HepG2 (cell line): ENCODE measurements around the gene NIP7. TPM values are rescaled to one million over a fixed set of nuclear protein-coding genes. Genes with fewer than 3 reads are reported as not detected.

Experiments used
- ATAC-seq: fragments of 200-7000 bp; cut with Tn5 transposase; 3 replicates; pipeline ENCODE4 v1.9.1; 2020; ENCODE audit warnings: mild to moderate bottlenecking, moderate library complexity
- BruUV-seq: library from RNA; stranded (reverse); fragments of 400-500 nt; replicated peaks from 2 replicates; lab custom pipeline; 2021; lab: Mats Ljungman, UMichigan
- CTCF ChIA-PET: fragments of 300-600 bp; formaldehyde crosslinking; extraction: SDS; loops from one replicate; lab custom pipeline; 2021; ENCODE audit warnings: low total read pairs, inconsistent platforms, low intra/inter-chr PET ratio; lab: Yijun Ruan, JAX
- POLR2A ChIA-PET: fragments of 350-600 bp; sonication (Branson Sonifier 250); formaldehyde crosslinking; loops from one replicate; lab custom pipeline; 2020; ENCODE audit warnings: antibody characterized with exemption, inconsistent platforms; lab: Yijun Ruan, JAX
- DNase-seq: peaks from one replicate; pipeline ENCODE4 v3.0.0-alpha.2; 2015; ENCODE audit warnings: low spot score
- FAIRE-seq: peaks from 3 replicates; lab custom pipeline; 2011; peaks lifted over from hg19 to GRCh38; lab: Jason Lieb, UNC
- H2AFZ ChIP-seq: one replicate; pipeline ENCODE4 v1.6.1; 2011; ENCODE audit warnings: low read length, inconsistent platforms
- H3K27ac ChIP-seq: fragments of 300-600 bp; 3 replicates; pipeline ENCODE4 v1.8.0; 2011; ENCODE audit warnings: mixed run types, mild to moderate bottlenecking, mixed read lengths, low read length, inconsistent platforms; ENCODE audit not compliant: insufficient read depth; ENCODE audit errors: extremely low read length
- H3K27me3 ChIP-seq, 2 experiments: fragments of 200-600 bp in 1 of 2; 2 replicates in 1 of 2; 3 replicates in 1 of 2; pipeline versions ENCODE4 v1.6.0 to v1.8.0; 2011; ENCODE audit warnings: low read length in 2 of 2, mild to moderate bottlenecking in 2 of 2, moderate library complexity in 2 of 2, inconsistent platforms in 1 of 2; ENCODE audit not compliant: insufficient read depth in 2 of 2, control insufficient read depth in 1 of 2
- H3K36me3 ChIP-seq, 2 experiments: fragments of 200-600 bp in 1 of 2; replicated peaks in 1 of 2; 2 replicates in 1 of 2; 3 replicates in 1 of 2; pipeline versions ENCODE4 v1.5.1 to v1.8.0; 2011; ENCODE audit warnings: low read length in 2 of 2, inconsistent platforms in 1 of 2; ENCODE audit not compliant: insufficient read depth in 2 of 2, control insufficient read depth in 1 of 2
- H3K4me1 ChIP-seq: 2 replicates; pipeline ENCODE4 v1.5.1; 2012; ENCODE audit warnings: low read length, inconsistent platforms; ENCODE audit not compliant: insufficient read depth
- H3K4me2 ChIP-seq: 2 replicates; pipeline ENCODE4 v1.6.0; 2011; ENCODE audit warnings: low read depth, low read length, inconsistent platforms
- H3K4me3 ChIP-seq, 3 experiments: fragments of 200-600 bp in 1 of 3; sonication (generic), shearing (Covaris generic) in 1 of 3; replicated peaks in 1 of 3; 2 replicates each; pipeline ENCODE4 v1.5.1; 2011 to 2016; ENCODE audit warnings: low read length in 3 of 3, inconsistent platforms in 2 of 3, low read depth in 2 of 3, mild to moderate bottlenecking in 2 of 3, control low read depth in 1 of 3, mixed read lengths in 1 of 3; ENCODE audit not compliant: insufficient read depth in 1 of 3
- H3K79me2 ChIP-seq: one replicate; pipeline ENCODE4 v1.6.1; 2011; ENCODE audit warnings: low read length, inconsistent platforms; ENCODE audit not compliant: insufficient read depth
- H3K9ac ChIP-seq: 2 replicates; pipeline ENCODE4 v1.6.0; 2011; ENCODE audit warnings: mild to moderate bottlenecking, low read depth, low read length, inconsistent platforms; ENCODE audit not compliant: insufficient read depth
- H3K9me3 ChIP-seq: 2 replicates; pipeline ENCODE4 v1.5.1; 2012; ENCODE audit warnings: mild to moderate bottlenecking, low read length
- H4K20me1 ChIP-seq: 2 replicates; pipeline ENCODE4 v1.6.0; 2011; ENCODE audit warnings: inconsistent platforms, mild to moderate bottlenecking, low read length, moderate library complexity; ENCODE audit not compliant: insufficient read depth
- ADNP ChIP-seq: sonication (generic); formaldehyde crosslinking; IDR thresholded peaks from 2 replicates; pipeline ENCODE4 v1.4.0; 2020; ENCODE audit warnings: missing genetic modification reagents
- FOXA3 ChIP-seq: IDR thresholded peaks from 2 replicates; pipeline ENCODE4 v1.6.1; 2016; ENCODE audit warnings: missing genetic modification reagents, missing compliant biosample characterization
- GTF2F1 ChIP-seq: fragments of 150-350 bp; IDR thresholded peaks from 2 replicates; pipeline ENCODE4 v1.6.1; 2014; ENCODE audit warnings: low read length
- HMGA1 ChIP-seq: sonication (generic); formaldehyde crosslinking; conservative IDR thresholded peaks from 2 replicates; pipeline ENCODE4 v1.4.0; 2020; ENCODE audit warnings: missing genetic modification reagents
- SALL1 ChIP-seq: sonication (generic); formaldehyde crosslinking; IDR thresholded peaks from 2 replicates; pipeline ENCODE4 v1.8.0; 2022; ENCODE audit warnings: mild to moderate bottlenecking, missing genetic modification reagents
- TAF15 ChIP-seq: fragments of 200-400 bp; formaldehyde crosslinking; IDR thresholded peaks from one replicate; pipeline ENCODE4 v1.6.1; 2018; ENCODE audit warnings: mild to moderate bottlenecking, low read depth, low read length; ENCODE audit not compliant: poor library complexity, severe bottlenecking
- XRCC5 ChIP-seq: fragments of 200-400 bp; formaldehyde crosslinking; optimal IDR thresholded peaks from 2 replicates; pipeline ENCODE3; 2017; ENCODE audit warnings: mild to moderate bottlenecking, low read length
- ZBTB43 ChIP-seq: sonication (generic); formaldehyde crosslinking; conservative IDR thresholded peaks from 2 replicates; pipeline ENCODE4 v1.4.0; 2020; ENCODE audit warnings: missing genetic modification reagents
- ZIK1 ChIP-seq: sonication (generic); formaldehyde crosslinking; IDR thresholded peaks from 2 replicates; pipeline ENCODE4 v1.5.0; 2020; ENCODE audit warnings: mild to moderate bottlenecking, low read depth, missing genetic modification reagents, borderline replicate concordance
- ZMAT3 ChIP-seq: sonication (generic); formaldehyde crosslinking; conservative IDR thresholded peaks from 2 replicates; pipeline ENCODE4 v1.7.0; 2021; ENCODE audit warnings: missing genetic modification reagents
- ZNF224 ChIP-seq: sonication (generic); formaldehyde crosslinking; IDR thresholded peaks from 2 replicates; pipeline ENCODE4 v1.5.0; 2020; ENCODE audit warnings: mild to moderate bottlenecking, missing genetic modification reagents
- ZNF878 ChIP-seq: sonication (generic); formaldehyde crosslinking; IDR thresholded peaks from 2 replicates; pipeline ENCODE4 v1.8.1; 2023; ENCODE audit warnings: mild to moderate bottlenecking, missing genetic modification reagents, moderate library complexity
- ZNF891 ChIP-seq: sonication (generic); formaldehyde crosslinking; IDR thresholded peaks from 2 replicates; pipeline ENCODE4 v1.5.0; 2020; ENCODE audit warnings: mild to moderate bottlenecking, missing genetic modification reagents
- ZSCAN30 ChIP-seq: sonication (generic); formaldehyde crosslinking; IDR thresholded peaks from 2 replicates; pipeline ENCODE4 v1.5.0; 2020; ENCODE audit warnings: mild to moderate bottlenecking, missing genetic modification reagents
- WGBS: methylation state at CpG from one replicate; pipeline ENCODE4 v1.1.6; 2017; ENCODE audit warnings: low lambda C conversion rate; 5-methylcytosine and 5-hydroxymethylcytosine counted together
- in situ Hi-C: cut with HindIII; loops from 2 replicates; pipeline ENCODE4 v1.10.0; 2017; ENCODE audit warnings: low pct_unique_long_range_greater_than_20kb; ENCODE audit not compliant: extremely low pct_ligation_motif_present
- intact Hi-C: fragments of 100-400 bp; cut with micrococcal nuclease; formaldehyde crosslinking; loops from one replicate; pipeline ENCODE4 v1.10.0; 2022; ENCODE audit not compliant: unreplicated experiment
- polyA plus RNA-seq, 8 experiments: library from polyadenylated mRNA; depleted of rRNA in 3 of 8; stranded (reverse) in 7 of 8; unstranded in 1 of 8; fragments of >200 nt; fragmentation: Illumina TruSeq in 4 of 8; extraction: Trizol in 4 of 8; gene quantifications; 2 replicates each; pipeline versions ENCODE4 v1.2.1 to v1.2.3, GENCODE V29; 2011 to 2016; ENCODE audit warnings: low read depth in 4 of 8, missing spikeins in 1 of 8, mixed read lengths in 1 of 8; ENCODE audit not compliant: insufficient read depth in 1 of 8
- total RNA-seq, 5 experiments: library from RNA; depleted of rRNA; stranded (reverse); fragments of >200 nt; fragmentation: Illumina TruSeq; extraction: Trizol; gene quantifications; 2 replicates each; pipeline ENCODE4 v1.2.3, GENCODE V29; 2016; ENCODE audit warnings: low read depth in 1 of 5
- TF ChIP-seq, protein P1 (sequence below): sonication (generic); formaldehyde crosslinking; IDR thresholded peaks from 2 replicates; pipeline ENCODE4 v1.4.0; 2020; ENCODE audit warnings: missing genetic modification reagents, borderline replicate concordance

The NIP7 gene
- total and polyA plus RNA-seq, 2 of the 13 experiments (the other 11 are each of a cell fraction or from before 2014, with no cell fraction given): 15.3 to 114 TPM

- H3K9ac ChIP-seq: no peak overlapping the region
- H3K27me3 ChIP-seq: no peaks in the 10 kb centered on the region
- H3K4me3 ChIP-seq: no peak overlapping the region
- H4K20me1 ChIP-seq: no peaks in the 10 kb centered on the region
- BruUV-seq: no TSS peak
- no peak for TF ChIP-seq HMGA1 (CRISPR knock-in tag)
- no peak overlapping the region for H2AFZ ChIP-seq
- FAIRE-seq: no peak
- no peak overlapping the region for H3K4me2 ChIP-seq
- 94% methylated on average over 3 of the region's 3 CpGs for WGBS
- CTCF ChIA-PET: no interaction called here
- no peaks in the 10 kb centered on the region for H3K9me3 ChIP-seq
- peaks cover 0 to 1% of the 10 kb centered on the region in 2 experiments; a peak in 2 of 5 replicates for H3K36me3 ChIP-seq
- H3K79me2 ChIP-seq: no peaks in the 10 kb centered on the region
- in situ Hi-C loops (no loop called here), intact Hi-C loops (no loop called here)
- H3K4me1 ChIP-seq: peaks cover 11% of the 10 kb centered on the region
- ATAC-seq: no peak
- H3K27ac ChIP-seq: no peak overlapping the region
- POLR2A ChIA-PET: no interaction called here
- DNase-seq: no peak
These were observed 46.2 kb upstream of the NIP7 start for GRCh38 chr16:69293401-69293800.

DNA sequence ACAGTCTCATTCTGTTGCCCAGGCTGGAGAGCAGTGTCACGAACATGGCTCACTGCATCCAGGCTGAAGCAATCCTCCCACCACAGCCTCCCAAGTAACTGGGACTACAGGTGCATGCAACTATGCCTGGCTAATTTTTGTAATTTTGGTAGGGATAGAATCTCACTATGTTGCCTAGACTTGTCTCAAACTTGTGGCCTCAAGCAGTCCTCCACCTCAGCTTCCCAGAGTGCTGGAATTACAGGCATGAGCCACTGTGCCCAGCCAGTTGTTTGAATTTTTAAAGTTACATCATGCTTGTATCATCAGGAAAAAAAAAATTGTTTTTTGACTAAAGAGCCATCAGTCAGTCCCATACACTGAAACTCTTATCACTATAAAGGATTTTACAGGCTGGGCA lies 45.5 kb upstream of the NIP7 start:
- H3K79me2 ChIP-seq: no peaks in the 10 kb centered on the region
- no peak overlapping the region for H2AFZ ChIP-seq
- no peak for DNase-seq
- no peak overlapping the region for H3K27ac ChIP-seq
- no peak overlapping the region for H3K9ac ChIP-seq
- FAIRE-seq: no peak
- WGBS: 95% methylated on average over 1 of the region's 1 CpG
- peaks cover 0 to 1% of the 10 kb centered on the region in 2 experiments; a peak in 2 of 5 replicates for H3K36me3 ChIP-seq
- no peak for ATAC-seq
- TF ChIP-seq ZIK1 (CRISPR knock-in tag) (no peak), ZSCAN30 (CRISPR knock-in tag) (no peak), ZNF891 (no peak), ZNF878 (CRISPR knock-in tag) (no peak), GTF2F1 (no peak), TAF15 (no peak), ZNF224 (no peak), ZBTB43 (CRISPR knock-in tag) (no peak), ADNP (no peak), XRCC5 (no peak), SALL1 (CRISPR knock-in tag) (no peak), ZMAT3 (CRISPR knock-in tag) (no peak), FOXA3 (CRISPR knock-in tag) (no peak)
- TF ChIP-seq, protein P1, sequence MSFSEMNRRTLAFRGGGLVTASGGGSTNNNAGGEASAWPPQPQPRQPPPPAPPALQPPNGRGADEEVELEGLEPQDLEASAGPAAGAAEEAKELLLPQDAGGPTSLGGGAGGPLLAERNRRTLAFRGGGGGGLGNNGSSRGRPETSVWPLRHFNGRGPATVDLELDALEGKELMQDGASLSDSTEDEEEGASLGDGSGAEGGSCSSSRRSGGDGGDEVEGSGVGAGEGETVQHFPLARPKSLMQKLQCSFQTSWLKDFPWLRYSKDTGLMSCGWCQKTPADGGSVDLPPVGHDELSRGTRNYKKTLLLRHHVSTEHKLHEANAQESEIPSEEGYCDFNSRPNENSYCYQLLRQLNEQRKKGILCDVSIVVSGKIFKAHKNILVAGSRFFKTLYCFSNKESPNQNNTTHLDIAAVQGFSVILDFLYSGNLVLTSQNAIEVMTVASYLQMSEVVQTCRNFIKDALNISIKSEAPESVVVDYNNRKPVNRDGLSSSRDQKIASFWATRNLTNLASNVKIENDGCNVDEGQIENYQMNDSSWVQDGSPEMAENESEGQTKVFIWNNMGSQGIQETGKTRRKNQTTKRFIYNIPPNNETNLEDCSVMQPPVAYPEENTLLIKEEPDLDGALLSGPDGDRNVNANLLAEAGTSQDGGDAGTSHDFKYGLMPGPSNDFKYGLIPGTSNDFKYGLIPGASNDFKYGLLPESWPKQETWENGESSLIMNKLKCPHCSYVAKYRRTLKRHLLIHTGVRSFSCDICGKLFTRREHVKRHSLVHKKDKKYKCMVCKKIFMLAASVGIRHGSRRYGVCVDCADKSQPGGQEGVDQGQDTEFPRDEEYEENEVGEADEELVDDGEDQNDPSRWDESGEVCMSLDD (CRISPR knock-in tag): no peak
- CTCF ChIA-PET: no interaction called here
- no TSS peak for BruUV-seq
- no peaks in the 10 kb centered on the region for H3K27me3 ChIP-seq
- in situ Hi-C loops (no loop called here), intact Hi-C loops (no loop called here)
- H3K4me1 ChIP-seq: peaks cover 18% of the 10 kb centered on the region
- no peak overlapping the region for H3K4me3 ChIP-seq
- H4K20me1 ChIP-seq: no peaks in the 10 kb centered on the region
- POLR2A ChIA-PET: no interaction called here
- no peak overlapping the region for H3K4me2 ChIP-seq
- H3K9me3 ChIP-seq: no peaks in the 10 kb centered on the region
